GM18499 (cell line): ENCODE results near the gene DNAH9.

ENCODE experiments used
- ATAC-seq: cut with Tn5 transposase; IDR thresholded peaks from one replicate; pipeline ENCODE4 v1.9.1; 2021; ENCODE audit warnings: moderate number of reproducible peaks; ENCODE audit not compliant: insufficient read depth, unreplicated experiment

Gene DNAH9

GRCh38 chr17:11816409-11816808 lies 218.1 kb downstream of the DNAH9 start:
- no peak for ATAC-seq

- no peak for ATAC-seq
Measured at GRCh38 chr17:11823862-11824261, 225.6 kb downstream of the DNAH9 start.

- ATAC-seq, result no peak
Measured at GRCh38 chr17:11825572-11826209, 227.4 kb downstream of the DNAH9 start.

GRCh38 chr17:11832401-11833137 lies 234.3 kb downstream of the DNAH9 start:
- ATAC-seq, result no peak

GRCh38 chr17:11836508-11836907 lies 238.2 kb downstream of the DNAH9 start:
- no peak for ATAC-seq

GRCh38 chr17:11840052-11840451 lies 241.8 kb downstream of the DNAH9 start:
- no peak for ATAC-seq

- no peak for ATAC-seq
Measured at GRCh38 chr17:11840831-11841230, 242.6 kb downstream of the DNAH9 start.

GRCh38 chr17:11848330-11848729 lies 250.1 kb downstream of the DNAH9 start:
- ATAC-seq, result no peak

- no peak for ATAC-seq
Measured at GRCh38 chr17:11852231-11852630, 254.0 kb downstream of the DNAH9 start.

GRCh38 chr17:11852912-11853311 lies 254.6 kb downstream of the DNAH9 start:
- no peak for ATAC-seq

- ATAC-seq, result no peak
Measured at GRCh38 chr17:11853321-11854151, 255.3 kb downstream of the DNAH9 start.

GRCh38 chr17:11855306-11855705 lies 257.0 kb downstream of the DNAH9 start:
- no peak for ATAC-seq

- ATAC-seq, result no peak
Measured at GRCh38 chr17:11857006-11857405, 258.7 kb downstream of the DNAH9 start.

- ATAC-seq, result no peak
Measured at GRCh38 chr17:11869680-11870394, 271.6 kb downstream of the DNAH9 start.

- no peak for ATAC-seq
Measured at GRCh38 chr17:11871773-11872172, 273.5 kb downstream of the DNAH9 start.

GRCh38 chr17:11874756-11875155 lies 276.5 kb downstream of the DNAH9 start:
- no peak for ATAC-seq

GRCh38 chr17:11880714-11881113 lies 282.4 kb downstream of the DNAH9 start:
- no peak for ATAC-seq

GRCh38 chr17:11882716-11883115 lies 284.4 kb downstream of the DNAH9 start:
- ATAC-seq, result no peak

GRCh38 chr17:11885051-11885450 lies 286.8 kb downstream of the DNAH9 start:
- ATAC-seq, result no peak

GRCh38 chr17:11889266-11889665 lies 291.0 kb downstream of the DNAH9 start:
- ATAC-seq, result no peak

GRCh38 chr17:11893862-11894261 lies 295.6 kb downstream of the DNAH9 start:
- ATAC-seq, result no peak
